K562 (cell line): ENCODE data around the gene NIPAL3. TPM values are rescaled to one million over a fixed set of nuclear protein-coding genes. Genes with fewer than 3 reads are reported as not detected.
A peak's percentile ranks its signal among the peaks of the same experiment; 100 is the strongest.

ENCODE experiments used
- BCOR ChIP-seq: fragments of 450-650 bp; IDR thresholded peaks from 2 replicates; pipeline ENCODE4 v1.6.1; 2016
- CREM ChIP-seq: IDR thresholded peaks from 2 replicates; pipeline ENCODE4 v1.6.1; 2014; ENCODE audit warnings: antibody characterized with exemption, low read depth
- DEAF1 ChIP-seq: fragments of 450-650 bp; formaldehyde crosslinking; IDR thresholded peaks from 2 replicates; pipeline ENCODE4 v1.4.0; 2020; ENCODE audit warnings: mild to moderate bottlenecking, moderate library complexity
- FIP1L1 ChIP-seq: fragments of 200-400 bp; formaldehyde crosslinking; IDR thresholded peaks from 2 replicates; pipeline ENCODE4 v1.6.1; 2018; ENCODE audit warnings: mild to moderate bottlenecking, low read depth, low read length; ENCODE audit not compliant: poor library complexity, severe bottlenecking
- FOXA3 ChIP-seq, 2 experiments: fragments of 450-650 bp in 1 of 2; sonication (generic) in 1 of 2; formaldehyde crosslinking; IDR thresholded peaks in 1 of 2; conservative IDR thresholded peaks in 1 of 2; 2 replicates each; pipeline versions ENCODE4 v1.4.0 to v1.8.0; 2020 to 2022; ENCODE audit warnings: mild to moderate bottlenecking in 2 of 2, missing genetic modification reagents in 1 of 2
- GATA2 ChIP-seq: sonication (generic); formaldehyde crosslinking; IDR thresholded peaks from 2 replicates; pipeline ENCODE4 v1.4.0; 2020; ENCODE audit warnings: mild to moderate bottlenecking, missing genetic modification reagents
- MAX ChIP-seq: sonication (generic); formaldehyde crosslinking; IDR thresholded peaks from 2 replicates; pipeline ENCODE4 v1.9.0; 2022; ENCODE audit warnings: mild to moderate bottlenecking, missing genetic modification reagents
- MLX ChIP-seq, 2 experiments: fragments of 450-650 bp in 1 of 2; sonication (generic) in 1 of 2; formaldehyde crosslinking; conservative IDR thresholded peaks; 2 replicates each; pipeline versions ENCODE4 v1.4.0 to v1.8.1; 2020 to 2022; ENCODE audit warnings: mild to moderate bottlenecking in 1 of 2, missing genetic modification reagents in 1 of 2
- MTA2 ChIP-seq: fragments of 450-650 bp; IDR thresholded peaks from 2 replicates; pipeline ENCODE4 v1.6.1; 2016; ENCODE audit warnings: low read depth
- NR4A1 ChIP-seq, 2 experiments: fragments of 250-450 bp in 1 of 2; fragments of 450-650 bp in 1 of 2; sonication (Bioruptor Pico) in 1 of 2; IDR thresholded peaks; 2 replicates each; pipeline versions ENCODE4 v1.4.0 to v1.6.1; 2016 to 2020; ENCODE audit warnings: mild to moderate bottlenecking in 2 of 2, missing compliant biosample characterization in 1 of 2, missing genetic modification characterization in 1 of 2, moderate library complexity in 1 of 2
- PHB2 ChIP-seq: fragments of 450-650 bp; IDR thresholded peaks from 2 replicates; pipeline ENCODE4 v1.6.1; 2017; ENCODE audit warnings: low read depth
- PTRF ChIP-seq: fragments of 450-650 bp; IDR thresholded peaks from 2 replicates; pipeline ENCODE4 v1.6.1; 2016; ENCODE audit warnings: mild to moderate bottlenecking, missing genetic modification characterization, missing compliant biosample characterization
- PYGO2 ChIP-seq: fragments of 450-650 bp; IDR thresholded peaks from 2 replicates; pipeline ENCODE4 v1.6.1; 2016; ENCODE audit warnings: mild to moderate bottlenecking, missing genetic modification characterization, moderate library complexity, missing compliant biosample characterization
- SFPQ ChIP-seq: fragments of 200-400 bp; formaldehyde crosslinking; IDR thresholded peaks from 2 replicates; pipeline ENCODE4 v1.6.1; 2017; ENCODE audit warnings: mild to moderate bottlenecking, low read depth, low read length, moderate library complexity
- SP1 ChIP-seq: sonication (generic); formaldehyde crosslinking; IDR thresholded peaks from 2 replicates; pipeline ENCODE4 v1.8.1; 2022; ENCODE audit warnings: mild to moderate bottlenecking, missing genetic modification reagents
- ZBTB34 ChIP-seq: fragments of 250-450 bp; sonication (Bioruptor Pico); IDR thresholded peaks from 2 replicates; pipeline ENCODE4 v1.8.0; 2021; ENCODE audit warnings: mild to moderate bottlenecking, moderate library complexity
- ZNF57 ChIP-seq: fragments of 450-650 bp; formaldehyde crosslinking; IDR thresholded peaks from 2 replicates; pipeline ENCODE4 v1.4.0; 2020; ENCODE audit warnings: mild to moderate bottlenecking, moderate library complexity
- polyA plus RNA-seq, 8 experiments: library from polyadenylated mRNA; depleted of rRNA in 4 of 8; stranded (reverse) in 5 of 8; unstranded in 3 of 8; fragments of >200 nt; fragmentation: Nextera tagmentation in 2 of 8; fragmentation: Illumina TruSeq in 1 of 8; extraction: Ambion mirVana in 2 of 8; extraction: Trizol in 1 of 8; gene quantifications; 2 replicates each; pipeline versions ENCODE4 v1.2.1 to v1.2.3, GENCODE V29; 2011 to 2014; ENCODE audit warnings: inconsistent platforms in 1 of 8, missing spikeins in 1 of 8
- total RNA-seq, 7 experiments: library from RNA; depleted of rRNA in 6 of 7; stranded (reverse); fragments of >200 nt in 6 of 7; fragmentation: Illumina TruSeq in 2 of 7; extraction: Trizol in 2 of 7; gene quantifications; 2 replicates each; pipeline versions ENCODE4 v1.2.1 to v1.2.3, GENCODE V29; 2011 to 2021; ENCODE audit warnings: low replicate concordance in 1 of 7
- TF ChIP-seq, protein P1 (sequence below), 2 experiments: fragments of 450-650 bp in 1 of 2; IDR thresholded peaks; 2 replicates each; pipeline ENCODE4 v1.6.1; 2011 to 2017; ENCODE audit warnings: low read depth in 2 of 2, antibody characterized with exemption in 1 of 2, borderline replicate concordance in 1 of 2, low read length in 1 of 2, mild to moderate bottlenecking in 1 of 2, mixed read lengths in 1 of 2; ENCODE audit not compliant: control insufficient read depth in 1 of 2

NIPAL3 gene
- total and polyA plus RNA-seq, 9 of the 15 experiments (the other 6 are each of a cell fraction or from before 2014, with no cell fraction given): 10.5 to 26.3 (median 16.0) TPM

DNA sequence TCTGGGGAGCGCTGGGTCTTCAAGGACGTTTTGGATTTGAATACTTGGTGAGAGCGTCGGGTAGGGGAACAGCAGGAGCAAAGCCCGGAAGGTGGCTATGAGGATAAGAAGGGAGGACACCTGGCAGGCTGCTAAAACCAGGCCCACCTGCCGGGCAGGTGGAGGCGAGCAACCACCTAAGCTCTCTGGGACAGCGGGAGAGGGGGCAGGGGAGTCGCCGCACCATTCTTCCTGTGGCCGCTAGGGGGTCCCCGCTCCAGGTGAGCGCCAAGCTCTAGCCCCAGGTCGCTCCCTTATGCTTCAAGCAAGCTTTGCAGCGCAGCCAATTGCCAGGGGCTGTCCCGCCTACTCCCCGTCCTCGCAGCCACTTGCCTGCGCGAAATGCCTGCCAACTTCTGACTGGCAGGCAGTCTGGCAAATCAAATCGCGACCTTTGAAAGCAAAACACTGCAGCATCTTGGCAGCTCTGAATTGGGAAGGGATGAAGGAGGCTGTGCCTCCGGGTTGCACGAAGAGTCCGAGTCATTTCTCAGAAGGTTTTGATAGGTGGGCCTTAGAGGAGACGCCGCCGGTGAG lies at the start of gene NIPAL3 (continued):
- TF ChIP-seq ZBTB34 (CRISPR knock-in tag) (no peak), SP1 (peak; percentile 33; the same call in 1 of the 2 replicates), MAX (CRISPR knock-in tag) (peak; percentile 90), PHB2 (no peak), CREM (peak; percentile 90), PYGO2 (tag) (no peak), PTRF (tag) (no peak), SFPQ (no peak), BCOR (no peak), DEAF1 (CRISPR knock-in tag) (no peak), MLX (CRISPR knock-in tag; conservative IDR thresholded peaks at IDR 0.05) (no peak), MTA2 (no peak), ZNF57 (CRISPR knock-in tag) (no peak), FIP1L1 (no peak), NR4A1 (CRISPR knock-in tag; IDR thresholded peaks at IDR 0.05) (no peak), NR4A1 (tag; IDR thresholded peaks at IDR 0.05) (peak; percentile 38; the same call in 1 of the 2 replicates), FOXA3 (CRISPR knock-in tag; conservative IDR thresholded peaks at IDR 0.05 in 1 of 2, IDR thresholded peaks at IDR 0.05 in 1 of 2) (no peak), GATA2 (no peak)
- TF ChIP-seq, protein P1, sequence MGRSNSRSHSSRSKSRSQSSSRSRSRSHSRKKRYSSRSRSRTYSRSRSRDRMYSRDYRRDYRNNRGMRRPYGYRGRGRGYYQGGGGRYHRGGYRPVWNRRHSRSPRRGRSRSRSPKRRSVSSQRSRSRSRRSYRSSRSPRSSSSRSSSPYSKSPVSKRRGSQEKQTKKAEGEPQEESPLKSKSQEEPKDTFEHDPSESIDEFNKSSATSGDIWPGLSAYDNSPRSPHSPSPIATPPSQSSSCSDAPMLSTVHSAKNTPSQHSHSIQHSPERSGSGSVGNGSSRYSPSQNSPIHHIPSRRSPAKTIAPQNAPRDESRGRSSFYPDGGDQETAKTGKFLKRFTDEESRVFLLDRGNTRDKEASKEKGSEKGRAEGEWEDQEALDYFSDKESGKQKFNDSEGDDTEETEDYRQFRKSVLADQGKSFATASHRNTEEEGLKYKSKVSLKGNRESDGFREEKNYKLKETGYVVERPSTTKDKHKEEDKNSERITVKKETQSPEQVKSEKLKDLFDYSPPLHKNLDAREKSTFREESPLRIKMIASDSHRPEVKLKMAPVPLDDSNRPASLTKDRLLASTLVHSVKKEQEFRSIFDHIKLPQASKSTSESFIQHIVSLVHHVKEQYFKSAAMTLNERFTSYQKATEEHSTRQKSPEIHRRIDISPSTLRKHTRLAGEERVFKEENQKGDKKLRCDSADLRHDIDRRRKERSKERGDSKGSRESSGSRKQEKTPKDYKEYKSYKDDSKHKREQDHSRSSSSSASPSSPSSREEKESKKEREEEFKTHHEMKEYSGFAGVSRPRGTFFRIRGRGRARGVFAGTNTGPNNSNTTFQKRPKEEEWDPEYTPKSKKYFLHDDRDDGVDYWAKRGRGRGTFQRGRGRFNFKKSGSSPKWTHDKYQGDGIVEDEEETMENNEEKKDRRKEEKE (IDR thresholded peaks at IDR 0.05; ENCODE audit: borderline replicate concordance in 1 of 2, control insufficient read depth in 1 of 2, low read depth in 2 of 2, low read length in 1 of 2): no peak
